GM23248 (cell line): ENCODE results near the gene KCTD16. TPM values are rescaled to one million over a fixed set of nuclear protein-coding genes. Genes with fewer than 3 reads are reported as not detected.

Experiments
- DNase-seq: peaks from one replicate; pipeline ENCODE4 v3.0.0-alpha.2; 2015
- H2AFZ ChIP-seq: fragments of 200-600 bp; sonication (generic); 2 replicates; pipeline ENCODE4 v1.6.1; 2016; ENCODE audit warnings: antibody characterized with exemption
- H3F3A ChIP-seq: fragments of 200-600 bp; sonication (generic); 2 replicates; pipeline ENCODE4 v1.6.1; 2016; ENCODE audit warnings: mild to moderate bottlenecking, antibody characterized with exemption, mixed run types; ENCODE audit not compliant: insufficient read depth
- H3K27ac ChIP-seq: fragments of 200-600 bp; sonication (generic); 2 replicates; pipeline ENCODE4 v1.5.1; 2016; ENCODE audit warnings: mild to moderate bottlenecking
- H3K27me3 ChIP-seq: fragments of 200-600 bp; sonication (generic); replicated peaks from 2 replicates; pipeline ENCODE4 v1.6.1; 2016; ENCODE audit warnings: mild to moderate bottlenecking; ENCODE audit not compliant: insufficient read depth
- H3K36me3 ChIP-seq: fragments of 200-600 bp; sonication (generic); 2 replicates; pipeline ENCODE4 v1.6.1; 2016; ENCODE audit warnings: low read depth, mild to moderate bottlenecking
- H3K4me1 ChIP-seq: fragments of 200-600 bp; sonication (generic); 2 replicates; pipeline ENCODE4 v1.6.1; 2016; ENCODE audit warnings: mild to moderate bottlenecking; ENCODE audit not compliant: insufficient read depth
- H3K4me2 ChIP-seq: fragments of 200-600 bp; sonication (generic); one replicate; pipeline ENCODE4 v1.6.1; 2016; ENCODE audit warnings: mild to moderate bottlenecking; ENCODE audit not compliant: unreplicated experiment
- H3K4me3 ChIP-seq: fragments of 200-600 bp; sonication (generic); 2 replicates; pipeline ENCODE4 v1.5.1; 2016; ENCODE audit warnings: mild to moderate bottlenecking
- H3K79me2 ChIP-seq: fragments of 200-600 bp; sonication (generic); 2 replicates; pipeline ENCODE4 v1.6.1; 2016; ENCODE audit warnings: mild to moderate bottlenecking; ENCODE audit not compliant: insufficient read depth
- H3K9ac ChIP-seq: fragments of 200-600 bp; sonication (generic); 2 replicates; pipeline ENCODE4 v1.6.1; 2016; ENCODE audit warnings: mild to moderate bottlenecking
- H3K9me2 ChIP-seq: fragments of 200-600 bp; sonication (generic); 2 replicates; pipeline ENCODE4 v1.6.1; 2016; ENCODE audit warnings: mixed run types, mild to moderate bottlenecking, moderate library complexity; ENCODE audit not compliant: insufficient read depth
- H3K9me3 ChIP-seq: fragments of 200-600 bp; sonication (generic); one replicate; pipeline ENCODE4 v1.6.1; 2017; ENCODE audit warnings: low read depth
- H4K20me1 ChIP-seq: fragments of 200-600 bp; sonication (generic); 2 replicates; pipeline ENCODE4 v1.6.0; 2016; ENCODE audit not compliant: insufficient read depth
- EZH2 ChIP-seq: fragments of 200-600 bp; sonication (generic); IDR thresholded peaks from 2 replicates; pipeline ENCODE4 v1.6.1; 2018; ENCODE audit warnings: antibody characterized with exemption, mild to moderate bottlenecking; ENCODE audit not compliant: insufficient read depth, poor library complexity, severe bottlenecking
- EZH2phosphoT487 ChIP-seq: fragments of 200-600 bp; sonication (generic); IDR thresholded peaks from 2 replicates; pipeline ENCODE4 v1.6.1; 2018; ENCODE audit warnings: antibody characterized with exemption, moderate library complexity, mild to moderate bottlenecking, low read depth; ENCODE audit not compliant: insufficient read depth
- WGBS, 2 experiments: methylation state at CpG; one replicate each; pipeline ENCODE4 v1.1.6; 2015 to 2017; ENCODE audit warnings: low lambda C conversion rate in 2 of 2, low coverage in 1 of 2; ENCODE audit errors: missing lambda C conversion rate in 2 of 2; 5-methylcytosine and 5-hydroxymethylcytosine counted together
- in situ Hi-C: fragments of 300-500 bp; cut with MboI; formaldehyde crosslinking; loops from 2 replicates; pipeline ENCODE4 v1.15.0; 2020
- polyA plus RNA-seq: library from polyadenylated mRNA; unstranded; fragments of >200 nt; fragmentation: Nextera tagmentation; extraction: Ambion mirVana; gene quantifications from 2 replicates; pipeline ENCODE4 v1.2.1, GENCODE V29; 2016
- total RNA-seq: library from RNA; depleted of rRNA; stranded (reverse); fragments of >200 nt; shearing (Covaris generic); gene quantifications from 2 replicates; pipeline ENCODE4 v1.2.3, GENCODE V29; 2014

The KCTD16 gene
- total and polyA plus RNA-seq, 2 experiments from 2014 or later, result 0.25 to 0.65 TPM

DNA sequence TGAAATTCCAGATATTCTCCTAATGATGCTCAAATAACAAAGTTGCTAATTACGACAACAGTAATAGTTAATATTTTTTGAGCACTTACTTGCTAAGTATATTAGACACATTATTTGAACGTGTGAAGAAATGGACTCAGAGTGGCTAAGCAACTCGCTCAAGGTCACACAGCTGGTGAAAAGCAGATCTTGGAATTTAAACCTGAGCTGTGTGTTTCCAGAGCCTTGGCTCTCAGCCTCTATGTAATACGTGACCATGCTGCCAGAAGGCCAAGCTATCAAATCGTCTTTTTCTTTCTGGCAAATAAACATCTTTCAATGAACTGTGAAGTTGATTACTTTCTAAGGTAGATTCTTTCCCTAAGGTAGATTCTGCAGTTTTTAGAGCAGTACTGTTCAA lies 61.6 kb downstream of the KCTD16 start:
- Histone ChIP-seq H3K79me2 (no peaks in the 10 kb centered on the region), H3K9ac (no peak overlapping the region), H3K27me3 (peaks cover 2% of the 10 kb centered on the region; the same call in 1 of the 2 replicates), H3K36me3 (no peaks in the 10 kb centered on the region), H3K27ac (no peak overlapping the region), H3K9me2 (no peaks in the 10 kb centered on the region; the same call in 1 of the 2 replicates), H3K9me3 (no peaks in the 10 kb centered on the region), H2AFZ (no peak overlapping the region), H3K4me2 (no peak overlapping the region), H3K4me3 (no peak overlapping the region), H3K4me1 (no peaks in the 10 kb centered on the region), H3F3A (no peaks in the 10 kb centered on the region), H4K20me1 (no peaks in the 10 kb centered on the region)
- TF ChIP-seq EZH2 (no peak), EZH2phosphoT487 (no peak)
- in situ Hi-C loops, result no loop called here
- WGBS, 2 experiments, result 30 to 41% methylated on average over 5 of the region's 5 CpGs
- DNase-seq, result no peak

DNA sequence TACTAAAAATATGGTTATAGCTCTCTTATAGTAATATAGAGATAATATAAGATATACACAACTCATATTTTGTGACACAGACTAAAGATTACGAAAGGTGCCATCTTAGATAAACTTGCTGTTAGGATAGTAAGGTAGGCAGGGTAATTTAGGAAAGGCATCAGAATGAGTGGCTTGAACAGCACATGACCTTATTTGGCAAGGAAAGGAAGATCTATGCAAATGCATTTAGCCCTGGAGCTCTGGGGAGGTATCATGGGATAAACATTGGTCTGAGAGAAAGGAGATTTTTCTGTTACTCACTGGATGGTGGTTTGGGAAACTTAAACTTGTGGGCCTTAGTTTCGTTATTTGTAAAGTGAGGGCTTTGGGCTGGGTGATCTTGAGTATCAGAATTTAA lies 65.8 kb downstream of the KCTD16 start:
- H3F3A ChIP-seq, result no peaks in the 10 kb centered on the region
- no peaks in the 10 kb centered on the region for H3K79me2 ChIP-seq
- H3K4me1 ChIP-seq, result no peaks in the 10 kb centered on the region
- H2AFZ ChIP-seq, result no peak overlapping the region
- WGBS, 2 experiments, result 41 to 45% methylated on average over 2 of the region's 2 CpGs
- in situ Hi-C loops, result no loop called here
- H3K9ac ChIP-seq, result no peak overlapping the region
- H3K4me3 ChIP-seq, result no peak overlapping the region
- TF ChIP-seq EZH2 (no peak), EZH2phosphoT487 (no peak)
- H3K27ac ChIP-seq, result no peak overlapping the region
- H3K9me3 ChIP-seq, result no peaks in the 10 kb centered on the region
- no peaks in the 10 kb centered on the region for H4K20me1 ChIP-seq
- no peaks in the 10 kb centered on the region for H3K9me2 ChIP-seq
- no peak overlapping the region for H3K4me2 ChIP-seq
- DNase-seq, result no peak
- H3K27me3 ChIP-seq, result peaks cover 2% of the 10 kb centered on the region; the same call in 1 of the 2 replicates
- no peaks in the 10 kb centered on the region for H3K36me3 ChIP-seq

DNA sequence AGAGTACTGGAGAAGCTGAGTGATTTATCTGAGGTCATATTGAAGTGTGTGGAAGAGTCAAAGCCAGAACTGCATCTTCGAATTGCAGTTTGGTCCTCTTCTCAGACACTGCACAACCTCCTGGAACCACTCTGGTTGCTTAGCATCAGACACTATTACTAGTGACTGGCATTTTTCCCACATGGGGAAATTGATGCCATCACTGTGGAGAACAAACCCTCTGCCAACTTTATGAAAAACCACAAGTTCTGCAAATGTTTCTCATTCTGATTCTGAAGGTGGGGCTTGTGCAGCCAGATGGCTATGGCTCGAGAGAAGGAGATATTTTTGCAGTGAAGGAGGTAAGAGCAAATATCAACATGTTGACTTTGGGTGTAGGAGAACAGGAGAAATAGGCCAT lies 67.2 kb downstream of the KCTD16 start:
- no peaks in the 10 kb centered on the region for H3K4me1 ChIP-seq
- H3K9ac ChIP-seq, result no peak overlapping the region
- no peaks in the 10 kb centered on the region for H3K9me2 ChIP-seq
- H3K27me3 ChIP-seq, result peaks cover 2% of the 10 kb centered on the region; the same call in 1 of the 2 replicates
- H3K27ac ChIP-seq, result no peak overlapping the region
- no peaks in the 10 kb centered on the region for H4K20me1 ChIP-seq
- H3K4me3 ChIP-seq, result no peak overlapping the region
- in situ Hi-C loops, result no loop called here
- no peaks in the 10 kb centered on the region for H3K36me3 ChIP-seq
- no peaks in the 10 kb centered on the region for H3F3A ChIP-seq
- no peaks in the 10 kb centered on the region for H3K9me3 ChIP-seq
- WGBS, 2 experiments, result 0% methylated on average over 2 of the region's 2 CpGs
- H2AFZ ChIP-seq, result no peak overlapping the region
- TF ChIP-seq EZH2phosphoT487 (no peak), EZH2 (no peak)
- no peaks in the 10 kb centered on the region for H3K79me2 ChIP-seq
- DNase-seq, result peak; percentile 21
- H3K4me2 ChIP-seq, result no peak overlapping the region

DNA sequence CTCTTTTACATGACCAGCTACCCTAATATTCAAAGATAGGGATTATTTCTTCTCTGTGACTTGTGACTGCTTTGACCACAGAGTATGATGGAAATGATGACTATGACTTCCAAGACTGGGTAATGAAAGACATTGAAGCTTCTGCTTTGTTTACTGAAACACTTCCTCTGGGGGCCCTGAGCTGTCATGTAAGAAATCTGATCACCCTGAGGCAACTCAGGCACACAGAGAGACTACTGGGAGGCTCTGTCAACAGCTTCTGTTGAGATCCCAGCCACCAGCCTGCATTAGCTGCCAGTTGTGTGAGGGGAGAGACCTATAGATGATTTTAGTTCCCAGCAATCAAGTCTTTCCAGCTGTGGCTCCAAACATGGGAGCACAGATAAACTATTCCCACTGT lies 76.5 kb downstream of the KCTD16 start:
- DNase-seq, result no peak
- no peak overlapping the region for H2AFZ ChIP-seq
- H3K9ac ChIP-seq, result no peak overlapping the region
- no peaks in the 10 kb centered on the region for H3K9me3 ChIP-seq
- no peaks in the 10 kb centered on the region for H3K4me1 ChIP-seq
- in situ Hi-C loops, result no loop called here
- H3K36me3 ChIP-seq, result no peaks in the 10 kb centered on the region
- TF ChIP-seq EZH2 (no peak), EZH2phosphoT487 (no peak)
- H3K27me3 ChIP-seq, result no peaks in the 10 kb centered on the region
- H3F3A ChIP-seq, result no peaks in the 10 kb centered on the region
- no peak overlapping the region for H3K4me2 ChIP-seq
- no peaks in the 10 kb centered on the region for H3K9me2 ChIP-seq
- no peaks in the 10 kb centered on the region for H4K20me1 ChIP-seq
- no peak overlapping the region for H3K27ac ChIP-seq
- H3K79me2 ChIP-seq, result no peaks in the 10 kb centered on the region
- H3K4me3 ChIP-seq, result no peak overlapping the region

DNA sequence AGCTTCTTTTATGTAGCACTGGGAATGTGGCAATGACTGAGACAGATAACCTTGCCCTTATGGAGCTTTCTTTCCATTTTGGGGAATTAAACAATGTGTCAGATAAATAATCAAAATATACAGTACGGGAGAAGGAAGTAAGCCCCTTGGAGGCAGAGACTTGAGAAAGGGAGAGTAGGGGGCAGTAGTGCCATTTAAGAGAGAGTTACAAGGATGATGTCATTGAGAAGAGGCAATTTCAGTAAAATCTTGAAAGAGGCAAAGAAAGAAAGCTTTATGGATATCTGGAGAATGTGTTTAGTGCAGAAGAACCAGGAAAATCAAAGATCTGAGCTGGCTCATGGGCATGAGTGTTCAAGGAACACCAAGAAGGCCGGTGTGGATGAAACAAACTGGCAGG lies 77.3 kb downstream of the KCTD16 start:
- Histone ChIP-seq H3K79me2 (no peaks in the 10 kb centered on the region), H2AFZ (no peak overlapping the region), H3K9me3 (no peaks in the 10 kb centered on the region), H3K4me3 (no peak overlapping the region), H3K4me1 (no peaks in the 10 kb centered on the region), H3F3A (no peaks in the 10 kb centered on the region), H3K27ac (no peak overlapping the region), H3K9ac (no peak overlapping the region), H3K4me2 (no peak overlapping the region), H4K20me1 (no peaks in the 10 kb centered on the region), H3K9me2 (no peaks in the 10 kb centered on the region), H3K27me3 (no peaks in the 10 kb centered on the region), H3K36me3 (no peaks in the 10 kb centered on the region)
- TF ChIP-seq EZH2phosphoT487 (no peak), EZH2 (no peak)
- in situ Hi-C loops, result no loop called here
- WGBS, 2 experiments, result 55 to 62% methylated on average over 2 of the region's 2 CpGs
- DNase-seq, result no peak
